ENCODE results near the gene BAG2.

The BAG2 gene

DNA sequence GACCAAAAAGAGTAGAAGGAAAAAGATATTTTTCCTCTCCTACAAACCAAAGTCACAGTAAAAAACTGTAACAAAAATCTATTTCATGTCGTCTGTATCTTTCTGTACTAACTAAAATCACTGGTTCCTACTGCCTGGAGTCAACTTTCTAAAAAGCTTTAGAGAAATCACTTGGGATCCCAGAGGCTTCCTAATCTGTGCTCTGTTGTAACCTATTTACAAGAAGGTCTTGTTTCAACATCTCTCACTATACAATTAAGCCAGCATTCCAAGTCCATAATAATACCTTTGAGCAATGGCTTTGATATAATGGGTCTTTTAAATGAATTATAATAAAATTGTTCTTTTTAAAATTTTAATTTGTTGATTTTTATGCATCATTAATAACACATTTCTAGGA is 29.6 kb downstream of the BAG2 start:
- Histone ChIP-seq H3K36me3 (ENCODE audit: control insufficient read depth in 2 of 2, insufficient read depth in 2 of 2, low read length in 2 of 2) (no peaks in the 10 kb centered on the region), H3K4me1 (ENCODE audit: control insufficient read depth in 2 of 2, insufficient read depth in 2 of 2, low read length in 2 of 2) (peaks cover 4 to 5% of the 10 kb centered on the region in 2 donors)

DNA sequence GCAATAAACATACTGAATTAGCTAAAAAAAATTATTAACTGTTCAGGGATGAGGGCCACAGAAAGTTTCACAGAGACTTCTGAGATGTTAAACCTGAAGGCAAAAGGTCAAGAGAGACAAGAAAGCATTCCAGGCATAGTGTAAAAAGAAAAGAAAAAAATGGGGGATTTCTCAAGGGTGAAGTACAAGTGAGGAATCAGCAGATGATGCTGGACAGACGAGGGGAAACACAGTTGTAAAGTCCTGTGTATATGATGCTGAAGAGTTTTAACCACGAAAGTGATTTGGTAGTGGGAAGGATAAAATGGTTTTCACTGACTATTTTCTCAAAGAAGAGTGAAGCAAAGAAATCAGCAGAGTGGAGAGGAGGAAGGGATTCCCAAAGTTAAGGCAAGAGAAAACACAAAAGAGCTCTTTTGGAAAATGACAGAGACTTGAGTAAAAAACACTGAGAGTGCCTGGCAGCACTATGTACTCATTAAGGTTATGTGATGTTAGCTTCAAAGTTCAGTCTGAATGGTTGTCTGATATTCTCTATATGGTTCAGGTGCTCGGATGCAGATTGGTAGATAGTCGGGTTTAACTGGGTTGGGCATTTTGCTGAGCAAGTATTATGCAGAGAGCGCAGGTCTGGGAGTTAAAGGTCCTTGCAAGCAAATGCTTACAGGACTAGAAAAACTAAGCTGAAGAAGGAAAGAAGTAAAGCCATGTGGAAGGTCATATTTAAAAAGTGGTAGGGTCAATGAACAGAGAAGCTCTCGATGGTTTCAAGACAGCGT is 33.6 kb downstream of the BAG2 start:
- Histone ChIP-seq H3K36me3 (ENCODE audit: control insufficient read depth in 2 of 2, insufficient read depth in 2 of 2, low read length in 2 of 2) (no peaks in the 10 kb centered on the region), H3K27ac (ENCODE audit: low read depth in 2 of 2, low read length in 2 of 2) (no peak overlapping the region), H3K4me1 (ENCODE audit: control insufficient read depth in 2 of 2, insufficient read depth in 2 of 2, low read length in 2 of 2) (no peaks in the 10 kb centered on the region), H3K9me3 (ENCODE audit: control insufficient read depth in 2 of 2, low read length in 2 of 2) (no peaks in the 10 kb centered on the region), H3K4me3 (ENCODE audit: low read length in 2 of 2) (no peak overlapping the region), H3K27me3 (ENCODE audit: control insufficient read depth in 2 of 2, insufficient read depth in 2 of 2, low read length in 2 of 2) (no peaks in the 10 kb centered on the region), H3K9ac (ENCODE audit: low read depth in 1 of 2, low read length in 2 of 2) (no peak overlapping the region)

More for the DNA sequence above, 29.6 kb downstream of the BAG2 start:
- Histone ChIP-seq H3K27me3 (ENCODE audit: control insufficient read depth in 2 of 2, insufficient read depth in 2 of 2, low read length in 2 of 2) (no peaks in the 10 kb centered on the region), H3K27ac (ENCODE audit: low read depth in 2 of 2, low read length in 2 of 2) (no peak overlapping the region), H3K9ac (ENCODE audit: low read depth in 1 of 2, low read length in 2 of 2) (no peak overlapping the region), H3K4me3 (ENCODE audit: low read length in 2 of 2) (no peak overlapping the region), H3K9me3 (ENCODE audit: control insufficient read depth in 2 of 2, low read length in 2 of 2) (no peaks in the 10 kb centered on the region)

DNA sequence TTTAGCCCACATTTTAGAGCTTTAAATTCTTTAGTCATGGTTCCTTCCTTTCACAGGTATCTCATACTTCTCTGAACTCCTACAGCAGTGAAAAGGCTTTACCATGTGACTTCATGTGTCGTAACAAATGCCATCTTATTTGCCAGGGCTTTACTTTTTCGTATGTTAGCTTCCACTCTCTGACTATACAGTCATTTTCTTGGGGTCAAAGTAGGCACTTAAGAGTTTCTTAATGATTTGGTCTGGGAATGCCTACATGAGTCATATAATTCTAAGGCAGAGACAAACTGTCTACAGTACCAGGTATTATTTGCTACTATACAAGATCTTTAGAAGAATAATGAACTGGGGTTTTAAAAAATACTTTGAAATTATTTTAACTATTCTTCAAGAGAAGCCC is 35.0 kb downstream of the BAG2 start:
- no peaks in the 10 kb centered on the region for H3K9me3 ChIP-seq (ENCODE audit: control insufficient read depth in 2 of 2, low read length in 2 of 2)
- H3K9ac ChIP-seq (ENCODE audit: low read depth in 1 of 2, low read length in 2 of 2), result no peak overlapping the region
- H3K4me1 ChIP-seq (ENCODE audit: control insufficient read depth in 2 of 2, insufficient read depth in 2 of 2, low read length in 2 of 2), result no peaks in the 10 kb centered on the region
- no peaks in the 10 kb centered on the region for H3K27me3 ChIP-seq (ENCODE audit: control insufficient read depth in 2 of 2, insufficient read depth in 2 of 2, low read length in 2 of 2)
- no peak overlapping the region for H3K27ac ChIP-seq (ENCODE audit: low read depth in 2 of 2, low read length in 2 of 2)
- H3K36me3 ChIP-seq (ENCODE audit: control insufficient read depth in 2 of 2, insufficient read depth in 2 of 2, low read length in 2 of 2), result no peaks in the 10 kb centered on the region
- H3K4me3 ChIP-seq (ENCODE audit: low read length in 2 of 2), result no peak overlapping the region

DNA sequence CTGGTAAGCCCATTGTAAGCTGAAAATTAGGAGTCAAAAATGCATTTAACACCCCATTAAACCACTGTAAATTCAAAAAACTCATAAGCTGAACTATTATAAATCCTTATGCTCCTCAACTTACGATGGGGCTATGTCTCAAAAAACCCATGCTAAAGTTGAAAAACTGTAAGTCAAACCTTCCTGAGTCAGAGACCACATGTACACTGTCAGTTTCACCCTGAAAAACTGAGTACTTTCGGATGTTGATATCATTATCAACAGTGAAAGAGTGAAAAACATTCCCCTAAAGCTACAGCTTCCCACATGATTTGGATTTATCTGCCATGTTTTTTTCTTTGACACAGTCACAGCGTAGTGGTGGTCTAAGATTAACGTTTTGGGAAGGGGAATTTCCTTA is 35.7 kb downstream of the BAG2 start:
- Histone ChIP-seq H3K36me3 (ENCODE audit: control insufficient read depth in 2 of 2, insufficient read depth in 2 of 2, low read length in 2 of 2) (no peaks in the 10 kb centered on the region), H3K9me3 (ENCODE audit: control insufficient read depth in 2 of 2, low read length in 2 of 2) (no peaks in the 10 kb centered on the region), H3K27me3 (ENCODE audit: control insufficient read depth in 2 of 2, insufficient read depth in 2 of 2, low read length in 2 of 2) (no peaks in the 10 kb centered on the region), H3K4me1 (ENCODE audit: control insufficient read depth in 2 of 2, insufficient read depth in 2 of 2, low read length in 2 of 2) (no peaks in the 10 kb centered on the region), H3K9ac (ENCODE audit: low read depth in 1 of 2, low read length in 2 of 2) (no peak overlapping the region), H3K4me3 (ENCODE audit: low read length in 2 of 2) (no peak overlapping the region), H3K27ac (ENCODE audit: low read depth in 2 of 2, low read length in 2 of 2) (no peak overlapping the region)

DNA sequence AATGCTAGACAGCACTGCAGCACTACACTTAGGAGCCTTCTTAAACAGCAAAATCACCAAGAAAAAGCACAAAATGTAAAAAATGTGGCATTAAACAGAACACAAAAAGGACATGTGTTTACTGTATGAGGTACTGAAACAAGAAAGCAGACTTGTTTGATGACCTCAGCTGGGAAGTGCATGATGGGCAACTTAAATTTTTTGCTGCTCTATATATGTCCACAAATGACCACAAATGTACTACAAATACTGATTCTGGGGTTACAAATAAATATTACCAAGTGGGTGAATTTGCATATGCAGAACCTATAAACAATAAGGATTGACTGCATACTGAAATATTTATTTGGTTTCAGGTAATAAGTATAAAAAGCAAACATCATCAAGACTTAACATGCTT is 36.9 kb downstream of the BAG2 start:
- no peaks in the 10 kb centered on the region for H3K4me1 ChIP-seq (ENCODE audit: control insufficient read depth in 2 of 2, insufficient read depth in 2 of 2, low read length in 2 of 2)
- H3K36me3 ChIP-seq (ENCODE audit: control insufficient read depth in 2 of 2, insufficient read depth in 2 of 2, low read length in 2 of 2), result no peaks in the 10 kb centered on the region
- no peaks in the 10 kb centered on the region for H3K9me3 ChIP-seq (ENCODE audit: control insufficient read depth in 2 of 2, low read length in 2 of 2)
- H3K4me3 ChIP-seq (ENCODE audit: low read length in 2 of 2), result no peak overlapping the region
- no peak overlapping the region for H3K27ac ChIP-seq (ENCODE audit: low read depth in 2 of 2, low read length in 2 of 2)
- no peaks in the 10 kb centered on the region for H3K27me3 ChIP-seq (ENCODE audit: control insufficient read depth in 2 of 2, insufficient read depth in 2 of 2, low read length in 2 of 2)
- no peak overlapping the region for H3K9ac ChIP-seq (ENCODE audit: low read depth in 1 of 2, low read length in 2 of 2)

DNA sequence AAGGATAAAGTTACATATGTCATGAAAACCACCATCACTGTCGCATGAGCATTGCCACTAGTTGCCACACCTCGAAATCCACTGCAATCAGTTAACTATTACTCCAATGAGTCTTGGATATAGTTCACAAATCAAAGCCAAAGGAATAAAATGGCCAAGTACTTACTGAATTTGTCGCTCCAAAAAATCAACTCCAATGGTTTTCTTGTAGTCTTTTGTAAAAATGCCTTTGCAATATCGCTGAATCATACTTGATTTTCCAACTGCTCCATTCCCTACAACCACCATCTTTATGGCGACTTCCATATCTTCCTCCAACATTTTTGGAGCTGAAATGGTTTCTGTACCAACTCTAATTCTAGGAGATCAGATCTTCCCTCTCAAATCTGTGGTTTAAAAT is 37.9 kb downstream of the BAG2 start:
- Histone ChIP-seq H3K9ac (ENCODE audit: low read depth in 1 of 2, low read length in 2 of 2) (no peak overlapping the region), H3K4me3 (ENCODE audit: low read length in 2 of 2) (no peak overlapping the region), H3K27ac (ENCODE audit: low read depth in 2 of 2, low read length in 2 of 2) (no peak overlapping the region), H3K9me3 (ENCODE audit: control insufficient read depth in 2 of 2, low read length in 2 of 2) (no peaks in the 10 kb centered on the region), H3K27me3 (ENCODE audit: control insufficient read depth in 2 of 2, insufficient read depth in 2 of 2, low read length in 2 of 2) (no peaks in the 10 kb centered on the region), H3K36me3 (ENCODE audit: control insufficient read depth in 2 of 2, insufficient read depth in 2 of 2, low read length in 2 of 2) (no peaks in the 10 kb centered on the region), H3K4me1 (ENCODE audit: control insufficient read depth in 2 of 2, insufficient read depth in 2 of 2, low read length in 2 of 2) (no peaks in the 10 kb centered on the region)

DNA sequence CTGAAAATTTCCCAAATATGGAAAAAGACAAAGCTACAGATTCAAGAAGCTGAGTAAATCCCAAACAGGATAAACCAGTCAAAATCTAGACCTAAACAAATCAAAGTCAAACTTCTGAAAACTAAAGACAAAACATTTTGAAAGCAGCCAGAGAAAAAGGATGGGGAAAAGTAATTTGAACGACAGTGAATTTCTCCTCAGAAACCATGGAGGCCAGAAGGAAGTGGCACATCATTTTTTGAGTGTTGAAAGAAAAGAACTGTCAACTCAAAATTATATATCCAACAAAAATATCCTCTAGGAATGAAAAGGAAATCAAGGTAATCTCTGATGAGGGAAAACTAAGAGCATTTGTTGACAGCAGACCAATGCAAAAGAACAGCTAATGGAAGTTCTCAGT is 43.1 kb downstream of the BAG2 start:
- no peaks in the 10 kb centered on the region for H3K27me3 ChIP-seq (ENCODE audit: control insufficient read depth in 2 of 2, insufficient read depth in 2 of 2, low read length in 2 of 2)
- no peak overlapping the region for H3K27ac ChIP-seq (ENCODE audit: low read depth in 2 of 2, low read length in 2 of 2)
- H3K9me3 ChIP-seq (ENCODE audit: control insufficient read depth in 2 of 2, low read length in 2 of 2), result no peaks in the 10 kb centered on the region
- no peaks in the 10 kb centered on the region for H3K36me3 ChIP-seq (ENCODE audit: control insufficient read depth in 2 of 2, insufficient read depth in 2 of 2, low read length in 2 of 2)
- H3K9ac ChIP-seq (ENCODE audit: low read depth in 1 of 2, low read length in 2 of 2), result no peak overlapping the region
- H3K4me3 ChIP-seq (ENCODE audit: low read length in 2 of 2), result no peak overlapping the region
- no peaks in the 10 kb centered on the region for H3K4me1 ChIP-seq (ENCODE audit: control insufficient read depth in 2 of 2, insufficient read depth in 2 of 2, low read length in 2 of 2)

DNA sequence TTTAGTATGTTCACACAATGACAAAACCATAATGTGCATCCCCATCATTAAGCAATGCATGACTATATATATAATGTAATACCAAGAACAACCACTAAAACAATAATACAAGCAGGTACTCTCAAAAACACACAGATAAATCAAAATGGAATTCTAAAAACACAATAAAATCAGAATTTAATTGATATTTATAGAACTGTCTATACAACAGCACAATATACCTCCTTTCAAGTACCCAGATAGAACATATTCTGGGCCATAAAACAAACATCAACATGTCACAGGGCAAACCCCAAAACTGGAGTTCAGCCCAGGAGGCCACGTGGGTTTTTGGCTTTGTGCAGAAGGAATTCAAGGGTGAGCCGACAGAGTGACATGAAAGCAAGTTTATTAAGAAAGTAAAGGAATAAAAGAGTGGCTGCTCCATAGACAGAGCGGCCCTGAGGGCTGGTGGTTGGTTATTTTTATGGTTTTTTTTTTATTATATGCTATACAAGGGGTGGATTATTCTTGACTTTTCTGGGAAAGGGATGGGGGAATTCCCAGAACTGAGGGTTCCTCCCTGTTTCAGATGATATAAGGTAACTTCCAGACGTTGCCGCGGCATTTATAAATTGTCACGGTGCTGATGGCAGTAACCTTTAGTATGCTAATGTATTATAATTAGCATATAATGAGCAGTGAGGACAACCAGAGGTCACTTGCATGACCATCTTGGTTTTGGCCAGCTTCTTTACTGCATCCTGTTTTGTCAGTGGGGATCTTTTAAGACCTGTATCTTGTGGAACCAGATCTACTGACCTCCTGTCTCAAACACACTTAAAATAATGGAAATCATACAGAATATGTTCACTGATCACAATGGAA is 44.3 kb downstream of the BAG2 start:
- Histone ChIP-seq H3K9ac (ENCODE audit: low read depth in 1 of 2, low read length in 2 of 2) (no peak overlapping the region), H3K4me1 (ENCODE audit: control insufficient read depth in 2 of 2, insufficient read depth in 2 of 2, low read length in 2 of 2) (peaks cover 0 to 5% of the 10 kb centered on the region in 2 donors), H3K36me3 (ENCODE audit: control insufficient read depth in 2 of 2, insufficient read depth in 2 of 2, low read length in 2 of 2) (no peaks in the 10 kb centered on the region), H3K9me3 (ENCODE audit: control insufficient read depth in 2 of 2, low read length in 2 of 2) (no peaks in the 10 kb centered on the region), H3K27me3 (ENCODE audit: control insufficient read depth in 2 of 2, insufficient read depth in 2 of 2, low read length in 2 of 2) (no peaks in the 10 kb centered on the region), H3K4me3 (ENCODE audit: low read length in 2 of 2) (no peak overlapping the region), H3K27ac (ENCODE audit: low read depth in 2 of 2, low read length in 2 of 2) (no peak overlapping the region)

DNA sequence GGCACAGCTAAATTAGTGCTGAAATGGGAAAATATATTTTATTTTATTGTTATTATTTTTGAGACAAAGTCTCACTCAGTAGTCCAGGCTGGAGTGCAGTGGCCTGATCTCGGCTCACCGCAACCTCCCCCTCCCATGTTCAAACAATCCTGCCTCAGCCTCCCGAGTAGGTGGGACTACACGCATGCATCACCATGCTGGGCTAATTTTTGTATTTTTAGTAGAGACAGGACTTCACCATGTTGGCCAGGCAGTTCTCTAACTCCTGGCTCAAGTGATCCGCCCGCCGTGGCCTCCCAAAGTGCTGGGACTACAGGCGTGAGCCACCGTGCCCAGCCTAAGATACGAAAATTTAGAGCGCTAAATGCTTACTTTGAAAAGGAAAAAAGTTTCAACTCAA is 45.1 kb downstream of the BAG2 start:
- Histone ChIP-seq H3K4me3 (ENCODE audit: low read length in 2 of 2) (no peak overlapping the region), H3K27me3 (ENCODE audit: control insufficient read depth in 2 of 2, insufficient read depth in 2 of 2, low read length in 2 of 2) (no peaks in the 10 kb centered on the region), H3K9me3 (ENCODE audit: control insufficient read depth in 2 of 2, low read length in 2 of 2) (no peaks in the 10 kb centered on the region), H3K9ac (ENCODE audit: low read depth in 1 of 2, low read length in 2 of 2) (no peak overlapping the region), H3K27ac (ENCODE audit: low read depth in 2 of 2, low read length in 2 of 2) (no peak overlapping the region), H3K4me1 (ENCODE audit: control insufficient read depth in 2 of 2, insufficient read depth in 2 of 2, low read length in 2 of 2) (peaks cover 0 to 5% of the 10 kb centered on the region in 2 donors), H3K36me3 (ENCODE audit: control insufficient read depth in 2 of 2, insufficient read depth in 2 of 2, low read length in 2 of 2) (no peaks in the 10 kb centered on the region)

DNA sequence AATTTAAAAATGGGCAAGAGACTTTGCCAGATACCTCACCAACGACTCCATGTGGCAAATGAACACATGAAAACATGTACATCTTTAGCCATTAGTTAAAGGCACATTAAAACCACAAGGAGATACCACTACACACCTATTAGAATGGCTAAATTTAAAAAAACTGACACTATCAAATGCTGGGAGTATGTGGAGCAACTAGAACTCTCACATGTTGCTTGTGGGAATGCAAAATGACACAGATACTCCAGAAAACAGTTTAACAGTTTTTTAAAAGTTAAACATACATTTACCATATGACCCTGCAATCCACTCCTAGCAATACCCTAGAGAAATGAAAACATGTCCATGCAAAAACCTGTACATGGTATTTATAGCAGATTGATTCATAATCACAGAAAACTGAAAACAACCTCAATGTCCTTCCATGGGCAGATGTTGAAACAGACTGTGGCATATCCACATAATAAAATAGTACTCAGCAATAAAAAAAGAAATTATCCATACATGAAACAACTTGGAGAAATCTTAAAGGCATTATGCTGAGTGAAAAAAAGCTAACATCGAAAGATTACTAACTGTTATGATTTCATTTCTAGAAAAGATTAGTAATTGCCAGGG is 48.1 kb downstream of the BAG2 start:
- Histone ChIP-seq H3K4me3 (ENCODE audit: low read length in 2 of 2) (peak overlapping the region; percentile 6 to 76), H3K27me3 (ENCODE audit: control insufficient read depth in 2 of 2, insufficient read depth in 2 of 2, low read length in 2 of 2) (no peaks in the 10 kb centered on the region), H3K9me3 (ENCODE audit: control insufficient read depth in 2 of 2, low read length in 2 of 2) (no peaks in the 10 kb centered on the region), H3K4me1 (ENCODE audit: control insufficient read depth in 2 of 2, insufficient read depth in 2 of 2, low read length in 2 of 2) (peaks cover 4 to 8% of the 10 kb centered on the region in 2 donors), H3K36me3 (ENCODE audit: control insufficient read depth in 2 of 2, insufficient read depth in 2 of 2, low read length in 2 of 2) (no peaks in the 10 kb centered on the region), H3K27ac (ENCODE audit: low read depth in 2 of 2, low read length in 2 of 2) (no peak overlapping the region), H3K9ac (ENCODE audit: low read depth in 1 of 2, low read length in 2 of 2) (no peak overlapping the region)

All from mucosa of rectum (tissue), 2 donors.